NOMO-1 treated with DMSO at 0.1 percent for 48 hours (cell line): ENCODE data around the gene C1QTNF6.

Source experiments
- DNase-seq: peaks from one replicate; lab custom pipeline; 2025; ENCODE audit not compliant: unreplicated experiment; lab: John Stamatoyannopoulos, UW

The C1QTNF6 gene

GRCh38 chr22:37192741-37193140 lies 4.7 kb upstream of the C1QTNF6 start:
- DNase-seq = no peak

- DNase-seq = no peak
Measured at GRCh38 chr22:37192204-37192603, 4.2 kb upstream of the C1QTNF6 start.

GRCh38 chr22:37190262-37190780 lies 2.3 kb upstream of the C1QTNF6 start:
- no peak for DNase-seq

- no peak for DNase-seq
Measured at GRCh38 chr22:37188901-37189466, 937 bp upstream of the C1QTNF6 start.

GRCh38 chr22:37187552-37187890 lies 526 bp downstream of the C1QTNF6 start:
- DNase-seq = no peak

GRCh38 chr22:37186997-37187522 lies 987 bp downstream of the C1QTNF6 start:
- DNase-seq = no peak

GRCh38 chr22:37186228-37186996 lies 1.6 kb downstream of the C1QTNF6 start:
- DNase-seq = peak; percentile 30

- DNase-seq = no peak
Measured at GRCh38 chr22:37185646-37186227, 2.3 kb downstream of the C1QTNF6 start.

- DNase-seq = no peak
Measured at GRCh38 chr22:37184816-37185541, 3.1 kb downstream of the C1QTNF6 start.

GRCh38 chr22:37184380-37184755 lies 3.7 kb downstream of the C1QTNF6 start:
- no peak for DNase-seq

- no peak for DNase-seq
Measured at GRCh38 chr22:37183432-37184379, 4.3 kb downstream of the C1QTNF6 start.

- no peak for DNase-seq
Measured at GRCh38 chr22:37182949-37183245, 5.2 kb downstream of the C1QTNF6 start.

GRCh38 chr22:37182101-37182948 lies 5.7 kb downstream of the C1QTNF6 start:
- DNase-seq = no peak

GRCh38 chr22:37181681-37182080 lies 6.4 kb downstream of the C1QTNF6 start:
- no peak for DNase-seq

GRCh38 chr22:37180531-37181231 lies 7.4 kb downstream of the C1QTNF6 start:
- DNase-seq = no peak

GRCh38 chr22:37179622-37180420 lies 8.2 kb downstream of the C1QTNF6 start:
- no peak for DNase-seq

GRCh38 chr22:37179126-37179470 lies 8.9 kb downstream of the C1QTNF6 start:
- no peak for DNase-seq
